HG03095 (cell line): ENCODE data around the gene NR3C1.

Experiments used
- ATAC-seq: cut with Tn5 transposase; IDR thresholded peaks from one replicate; pipeline ENCODE4 v1.9.1; 2021; ENCODE audit warnings: moderate library complexity; ENCODE audit not compliant: unreplicated experiment

The NR3C1 gene

GRCh38 chr5:143315214-143315613 lies 88.3 kb downstream of the NR3C1 start:
- ATAC-seq, result no peak

GRCh38 chr5:143314659-143315058 lies 88.8 kb downstream of the NR3C1 start:
- no peak for ATAC-seq

- no peak for ATAC-seq
These were observed 89.4 kb downstream of the NR3C1 start for GRCh38 chr5:143314099-143314498.

GRCh38 chr5:143313298-143313852 lies 90.1 kb downstream of the NR3C1 start:
- ATAC-seq, result no peak

GRCh38 chr5:143312822-143313221 lies 90.7 kb downstream of the NR3C1 start:
- no peak for ATAC-seq

- no peak for ATAC-seq
These were observed 91.5 kb downstream of the NR3C1 start for GRCh38 chr5:143311955-143312354.

DNA sequence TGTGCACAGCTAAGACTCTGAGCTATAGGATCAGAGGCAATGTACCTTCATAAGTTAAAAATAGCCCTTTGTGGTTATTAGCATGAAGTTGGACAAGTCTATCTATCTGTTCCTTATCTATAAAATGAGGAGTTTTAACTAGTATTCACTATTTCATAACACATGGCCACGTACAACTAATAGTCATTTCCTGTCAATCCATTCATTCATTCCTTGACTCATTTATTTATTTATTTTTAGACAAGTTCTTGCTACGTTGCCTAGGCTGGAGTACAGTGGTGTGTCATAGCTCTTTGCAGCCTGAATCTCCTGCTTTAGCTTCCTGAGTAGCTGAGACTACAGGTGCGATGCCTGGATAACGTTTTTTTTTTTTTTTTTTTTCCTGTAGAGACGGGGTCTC lies 92.1 kb downstream of the NR3C1 start:
- no peak for ATAC-seq

GRCh38 chr5:143309661-143310431 lies 93.6 kb downstream of the NR3C1 start:
- ATAC-seq, result no peak

GRCh38 chr5:143308731-143309130 lies 94.8 kb downstream of the NR3C1 start:
- ATAC-seq, result no peak

DNA sequence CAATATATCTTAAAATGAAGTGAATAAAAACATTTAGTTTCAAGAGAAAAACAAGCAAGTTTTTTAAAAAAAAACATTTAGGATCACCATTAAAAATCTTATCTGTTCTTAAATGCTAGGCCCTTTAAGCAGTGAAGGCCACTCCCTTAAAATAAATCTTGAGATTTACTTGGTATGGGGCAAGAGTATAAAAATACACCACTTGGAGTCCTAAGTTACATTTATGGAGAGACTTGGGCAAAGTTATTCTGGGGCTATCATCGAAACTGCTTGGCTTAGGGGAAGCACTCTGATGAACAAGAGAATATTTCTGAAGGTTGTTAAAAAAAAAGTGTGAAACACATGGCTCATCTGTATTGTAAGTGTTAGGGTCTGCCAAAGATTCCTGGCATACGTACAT lies 97.4 kb downstream of the NR3C1 start:
- no peak for ATAC-seq

DNA sequence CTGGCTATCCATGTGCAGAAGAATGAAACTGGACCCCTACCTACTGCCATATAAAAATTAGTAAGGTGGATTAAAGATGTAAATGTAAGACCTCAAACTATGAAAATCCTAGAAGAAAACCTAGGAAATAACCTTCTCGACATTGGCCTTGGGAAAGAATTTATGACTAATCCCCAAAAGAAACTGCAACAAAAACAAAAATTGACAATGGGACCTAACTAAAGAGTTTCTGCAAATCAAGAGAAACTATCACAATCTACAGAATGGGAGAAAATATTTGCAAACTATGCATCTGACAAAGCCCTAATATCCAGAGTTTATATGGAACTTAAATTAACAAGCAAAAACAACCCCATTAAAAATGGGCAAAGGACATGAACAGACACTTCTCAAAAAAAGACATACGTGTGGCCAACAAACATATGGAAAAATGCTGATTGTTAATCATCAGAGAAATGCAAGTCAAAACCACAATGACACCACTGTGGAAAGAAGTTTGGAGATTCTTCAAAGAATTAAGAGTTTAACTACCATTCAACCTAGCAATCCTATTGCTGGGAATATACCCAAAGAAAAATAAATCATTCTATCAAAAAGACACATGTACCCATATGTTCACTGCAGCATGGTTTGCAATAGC lies 98.5 kb downstream of the NR3C1 start:
- no peak for ATAC-seq

DNA sequence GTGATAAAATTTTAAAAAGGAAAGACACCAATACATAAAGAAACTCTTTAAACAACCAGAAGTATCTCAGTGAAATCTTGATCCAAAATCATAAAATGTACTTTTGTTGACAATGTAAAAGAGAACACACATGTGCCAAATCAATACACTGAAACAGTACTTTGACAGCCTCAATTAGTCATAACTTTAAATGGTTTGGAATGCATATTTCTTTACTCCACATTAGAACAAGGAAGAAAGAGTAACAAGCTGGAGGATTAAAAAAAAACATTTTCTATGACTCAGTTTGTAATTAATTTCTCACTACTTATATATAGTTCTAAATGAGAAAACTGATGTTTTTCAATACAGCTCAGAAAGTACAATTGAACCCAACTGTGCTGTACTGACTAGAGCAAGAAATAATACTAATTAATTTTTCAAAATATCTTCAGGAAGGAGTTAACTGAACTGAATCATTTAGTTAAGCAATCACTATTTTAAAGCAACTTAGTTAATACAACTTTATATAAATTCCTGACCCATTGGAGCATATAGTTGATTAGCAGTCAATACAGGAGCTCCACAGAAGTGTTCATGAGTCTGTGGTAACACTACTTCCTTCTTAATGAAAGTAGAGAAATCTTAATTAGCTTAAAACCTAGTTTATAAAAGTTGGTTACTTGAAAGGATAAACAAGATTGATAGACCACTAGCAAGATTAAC lies 101.0 kb downstream of the NR3C1 start:
- ATAC-seq, result no peak

- ATAC-seq, result no peak
These were observed 105.7 kb downstream of the NR3C1 start for GRCh38 chr5:143297756-143298155.

DNA sequence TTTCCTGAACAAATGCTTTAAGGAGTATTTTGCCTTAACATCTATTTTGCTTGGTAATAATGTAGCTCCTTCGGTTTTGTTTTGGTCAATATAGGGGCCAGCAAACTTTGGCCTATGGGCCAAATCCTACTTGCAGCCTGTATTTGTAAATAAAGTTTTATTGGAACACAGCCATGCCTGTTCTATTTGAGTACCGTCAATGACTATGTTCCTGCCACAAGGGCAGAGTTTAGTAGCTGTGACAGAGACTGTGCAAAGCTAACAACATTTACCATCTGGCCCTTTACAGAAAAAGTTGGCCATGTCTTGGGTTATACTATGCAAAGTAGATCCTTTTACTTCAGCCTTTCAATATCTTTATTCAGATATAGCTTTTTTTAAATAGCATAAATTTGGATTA lies 113.4 kb downstream of the NR3C1 start:
- ATAC-seq, result no peak

DNA sequence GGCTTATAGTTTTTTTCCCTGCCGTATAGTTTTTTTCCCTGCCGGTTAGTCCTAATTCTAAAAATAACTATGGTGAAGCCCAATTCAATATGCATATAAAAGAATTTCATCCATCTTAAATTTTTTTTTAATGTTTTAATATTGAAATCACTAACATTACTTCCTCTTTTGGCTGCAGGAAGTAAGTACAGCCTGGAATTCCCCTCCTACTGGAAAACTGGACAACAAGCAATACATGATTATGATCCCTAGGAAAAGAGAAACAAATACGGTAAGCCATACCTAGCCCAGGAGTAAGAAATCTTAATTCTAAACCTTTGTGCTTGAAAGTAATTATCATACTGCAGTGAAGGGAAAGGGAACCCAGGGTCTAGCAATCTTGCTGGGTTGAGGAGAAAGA lies 119.0 kb downstream of the NR3C1 start:
- no peak for ATAC-seq

- ATAC-seq, result no peak
These were observed 119.5 kb downstream of the NR3C1 start for GRCh38 chr5:143284002-143284401.

DNA sequence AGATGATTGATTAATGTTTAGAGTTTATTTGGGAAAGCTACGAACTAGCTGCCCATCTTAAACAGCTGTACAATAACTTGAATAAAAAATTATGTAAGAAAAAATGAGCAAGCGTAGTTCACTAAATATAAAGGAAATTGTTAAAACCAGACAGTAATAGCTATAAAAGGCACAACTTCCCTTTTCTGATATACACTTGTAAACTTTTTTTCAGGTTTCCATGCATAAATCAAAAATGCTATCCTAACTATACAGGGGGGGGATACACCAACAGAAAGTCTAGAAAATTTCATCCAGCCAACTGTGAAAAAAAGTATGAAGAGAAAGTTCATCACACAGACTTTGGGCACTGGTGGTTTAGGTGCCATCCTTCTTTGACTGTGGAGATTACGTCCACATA lies 122.3 kb downstream of the NR3C1 start:
- no peak for ATAC-seq

GRCh38 chr5:143279698-143280097 lies 123.8 kb downstream of the NR3C1 start:
- no peak for ATAC-seq

DNA sequence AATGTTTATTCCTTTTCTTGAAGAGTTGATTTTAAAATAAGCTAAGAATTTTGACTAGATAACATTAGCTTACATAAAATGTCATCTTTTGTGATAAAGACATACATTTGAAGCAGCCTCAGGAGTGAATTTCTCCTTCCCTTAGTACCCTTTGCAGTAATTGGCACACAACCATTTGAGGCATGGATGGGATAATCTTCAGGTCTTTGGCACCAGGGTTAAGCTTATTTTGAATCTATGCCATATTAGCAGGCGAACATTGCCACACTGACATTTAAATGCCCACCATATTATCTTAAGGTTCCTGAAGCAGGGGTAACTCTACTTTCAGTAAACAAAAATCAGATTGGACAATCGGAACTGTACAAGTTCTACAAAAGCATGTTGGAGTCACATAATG lies 126.0 kb downstream of the NR3C1 start:
- no peak for ATAC-seq

DNA sequence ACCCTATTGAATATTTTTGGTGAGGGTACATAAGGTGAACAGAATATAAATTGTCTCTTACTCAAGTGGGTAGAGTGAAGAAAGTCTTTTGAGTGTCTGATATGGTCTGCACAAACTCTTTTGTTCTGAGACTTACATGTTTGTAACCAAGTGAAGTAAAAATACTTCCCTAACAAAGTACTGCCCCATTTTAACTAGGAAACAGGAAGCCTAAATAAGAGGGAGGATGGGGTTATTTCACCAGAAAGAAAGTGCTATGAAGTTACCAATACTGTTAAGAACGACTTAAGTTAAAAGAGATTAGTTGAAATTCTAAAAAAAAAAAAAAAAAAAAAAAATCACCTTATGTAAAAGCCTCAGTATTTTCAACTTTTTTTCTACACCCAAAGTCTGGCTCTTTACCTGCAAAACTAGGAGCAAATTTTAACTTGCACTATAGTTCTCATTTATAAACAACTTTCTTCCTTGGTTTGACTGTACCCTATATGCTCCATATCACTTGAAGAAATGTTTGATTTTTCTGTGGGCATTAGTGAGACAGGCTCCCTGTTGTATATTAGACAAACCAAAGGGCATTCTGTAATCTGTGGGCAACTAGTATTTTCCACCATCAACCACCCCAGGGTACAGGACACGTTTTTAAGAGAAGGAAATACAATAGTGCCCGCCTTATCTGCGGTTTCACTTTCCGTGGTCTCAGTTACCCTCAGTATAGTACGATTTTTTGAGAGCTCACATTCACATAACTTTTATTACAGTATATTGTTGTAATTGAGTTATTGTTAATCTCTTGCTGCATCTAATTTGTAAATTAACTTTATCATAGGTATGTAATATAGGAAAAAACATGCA lies 127.7 kb downstream of the NR3C1 start:
- ATAC-seq, result no peak

DNA sequence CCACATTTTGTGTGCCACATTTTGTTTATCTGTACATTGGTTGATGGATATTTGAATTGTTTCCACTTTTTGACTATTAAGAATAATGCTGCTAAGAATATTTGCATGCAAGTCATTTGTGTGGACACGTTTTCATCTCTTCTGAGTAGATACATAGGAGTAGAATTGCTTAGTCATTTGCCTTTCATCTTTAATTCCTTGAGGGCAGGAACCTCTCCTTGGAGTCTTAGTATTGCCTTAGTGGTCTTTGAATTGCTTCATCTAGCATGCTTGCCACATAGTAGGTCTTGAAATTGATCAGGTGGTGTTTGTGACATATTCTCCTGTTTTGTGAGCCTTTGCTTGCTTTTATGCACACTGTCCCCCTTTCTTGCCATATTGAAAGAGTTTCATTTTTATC lies 128.5 kb downstream of the NR3C1 start:
- no peak for ATAC-seq
